GM12891 (cell line): ENCODE data around the gene TSPO.

Source experiments
- POLR2A ChIP-seq: IDR thresholded peaks from 2 replicates; pipeline ENCODE4 v1.6.1; 2011; ENCODE audit warnings: low read depth, low read length, control low read depth
- POLR2AphosphoS5 ChIP-seq: IDR thresholded peaks from 2 replicates; pipeline ENCODE4 v1.6.1; 2011; ENCODE audit warnings: low read depth, low read length, control low read depth
- POU2F2 ChIP-seq: IDR thresholded peaks from 2 replicates; pipeline ENCODE4 v1.6.1; 2011; ENCODE audit warnings: low read depth, mild to moderate bottlenecking, control low read depth, low read length, moderate library complexity
- TAF1 ChIP-seq: IDR thresholded peaks from 2 replicates; pipeline ENCODE4 v1.6.1; 2011; ENCODE audit warnings: low read depth, low read length, control low read depth

- TF ChIP-seq POLR2AphosphoS5 = no peak
- TF ChIP-seq POLR2A = no peak
- TF ChIP-seq TAF1 = no peak
- TF ChIP-seq POU2F2 = no peak
Observed at GRCh38 chr22:43118024-43118849, 33.1 kb upstream of the TSPO start.
